Breast epithelium (tissue), 4 donors: ENCODE results near the gene SLC22A31. TPM values are rescaled to one million over a fixed set of nuclear protein-coding genes. Genes with fewer than 3 reads are reported as not detected.
"Not testable (repeated sequence)": the region's sequence is repeated elsewhere in the genome, so short reads cannot be mapped to it uniquely, and the experiment has no call there.

ENCODE experiments used
- DNase-seq, 2 donors: peaks; one replicate each; pipeline ENCODE4 v3.0.0-alpha.2; 2019; ENCODE audit warnings: low spot score in 2 of 2
- H3K27ac ChIP-seq, 2 donors: fragments of 200-600 bp; sonication (generic) in 1 of 2; one replicate each; pipeline ENCODE4 v1.5.1; 2016 to 2019; ENCODE audit warnings: mild to moderate bottlenecking in 1 of 2
- H3K27me3 ChIP-seq, 2 donors: fragments of 200-600 bp; sonication (generic) in 1 of 2; one replicate each; pipeline versions ENCODE4 v1.5.1 to v1.6.0; 2017 to 2019; ENCODE audit warnings: control low read depth in 1 of 2, mild to moderate bottlenecking in 1 of 2
- H3K36me3 ChIP-seq: fragments of 200-600 bp; one replicate; pipeline ENCODE4 v1.5.1; 2019
- H3K4me1 ChIP-seq, 2 donors: fragments of 200-600 bp; sonication (generic); one replicate each; pipeline ENCODE4 v1.5.1; 2016 to 2019; ENCODE audit warnings: control low read depth in 1 of 2
- H3K4me3 ChIP-seq, 3 donors: fragments of 200-600 bp; sonication (generic); 1 replicate in 2 of 3; 2 replicates in 1 of 3; pipeline ENCODE4 v1.5.1; 2016 to 2019; ENCODE audit warnings: mild to moderate bottlenecking in 3 of 3, moderate library complexity in 2 of 3
- H3K9me3 ChIP-seq, 2 donors: fragments of 200-600 bp; sonication (generic) in 1 of 2; one replicate each; pipeline ENCODE4 v1.5.1; 2016 to 2019; ENCODE audit warnings: control low read depth in 1 of 2
- POLR2A ChIP-seq: fragments of 450-650 bp; IDR thresholded peaks from one replicate; pipeline ENCODE4 v1.6.1; 2016; ENCODE audit warnings: antibody characterized with exemption, mild to moderate bottlenecking, moderate library complexity
- POLR2AphosphoS5 ChIP-seq, 3 donors: sonication (generic); formaldehyde crosslinking; IDR thresholded peaks; one replicate each; pipeline ENCODE4 v1.6.1; 2017; ENCODE audit warnings: antibody characterized with exemption in 3 of 3
- intact Hi-C: fragments of 100-400 bp; cut with DNase I; formaldehyde crosslinking; loops from one replicate; pipeline ENCODE4 v1.15.1; 2023; ENCODE audit warnings: low total_unique reads
- total RNA-seq, 3 donors: library from RNA; depleted of rRNA; stranded (reverse); fragments of >200 nt; gene quantifications; one replicate each; pipeline ENCODE4 v1.1.0, GENCODE V29; 2016
- TF ChIP-seq, protein P1 (sequence below), 3 donors: fragments of 450-650 bp; IDR thresholded peaks; one replicate each; pipeline ENCODE4 v1.5.1; 2016 to 2017; ENCODE audit warnings: antibody characterized with exemption in 3 of 3, mild to moderate bottlenecking in 3 of 3, moderate library complexity in 3 of 3

Gene SLC22A31
- total RNA-seq, 3 donors from 2014 or later = not detected

DNA sequence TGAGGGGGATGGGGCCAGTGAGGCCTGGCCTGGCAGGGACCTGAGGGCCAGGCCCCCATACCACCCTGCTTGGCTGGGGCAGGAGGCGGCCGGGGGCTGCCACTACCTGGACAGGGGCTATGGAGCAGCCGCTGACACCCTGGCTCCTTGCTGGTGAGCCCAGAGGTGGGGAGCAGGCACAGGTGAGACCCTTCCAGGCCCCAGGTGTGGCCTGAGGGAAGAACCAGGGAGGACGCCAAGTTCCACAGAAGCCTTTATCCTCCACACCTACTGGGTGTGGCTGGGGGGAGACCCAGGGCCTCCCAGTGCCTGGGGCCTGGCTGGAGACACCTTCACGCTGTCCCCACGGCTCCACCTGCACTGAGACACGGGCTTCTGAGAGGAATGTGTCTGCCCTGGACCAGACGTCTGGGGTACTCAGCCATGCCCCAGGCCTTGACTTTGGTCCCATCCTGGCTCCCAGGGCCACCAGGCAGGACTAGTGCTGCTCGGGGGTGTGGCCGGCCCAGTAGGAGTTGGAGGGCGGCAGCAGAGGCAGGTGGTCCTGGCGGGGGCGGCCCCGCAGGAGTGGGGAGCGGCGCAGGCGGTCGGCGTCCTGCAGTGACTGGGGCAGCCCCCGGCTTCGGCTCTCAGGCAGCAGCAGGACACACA, 4.7 kb downstream of the SLC22A31 start:
- no peaks in the 10 kb centered on the region for H3K36me3 ChIP-seq
- H3K4me3 ChIP-seq = no peak overlapping the region
- intact Hi-C loops = no loop called here
- H3K4me1 ChIP-seq = peaks cover 0 to 4% of the 10 kb centered on the region in 2 donors
- no peaks in the 10 kb centered on the region for H3K9me3 ChIP-seq
- peaks cover 6 to 40% of the 10 kb centered on the region in 2 donors for H3K27me3 ChIP-seq
- no peak overlapping the region for H3K27ac ChIP-seq
- no peak for TF ChIP-seq POLR2AphosphoS5 (IDR thresholded peaks at IDR 0.05)
- DNase-seq = no peak

DNA sequence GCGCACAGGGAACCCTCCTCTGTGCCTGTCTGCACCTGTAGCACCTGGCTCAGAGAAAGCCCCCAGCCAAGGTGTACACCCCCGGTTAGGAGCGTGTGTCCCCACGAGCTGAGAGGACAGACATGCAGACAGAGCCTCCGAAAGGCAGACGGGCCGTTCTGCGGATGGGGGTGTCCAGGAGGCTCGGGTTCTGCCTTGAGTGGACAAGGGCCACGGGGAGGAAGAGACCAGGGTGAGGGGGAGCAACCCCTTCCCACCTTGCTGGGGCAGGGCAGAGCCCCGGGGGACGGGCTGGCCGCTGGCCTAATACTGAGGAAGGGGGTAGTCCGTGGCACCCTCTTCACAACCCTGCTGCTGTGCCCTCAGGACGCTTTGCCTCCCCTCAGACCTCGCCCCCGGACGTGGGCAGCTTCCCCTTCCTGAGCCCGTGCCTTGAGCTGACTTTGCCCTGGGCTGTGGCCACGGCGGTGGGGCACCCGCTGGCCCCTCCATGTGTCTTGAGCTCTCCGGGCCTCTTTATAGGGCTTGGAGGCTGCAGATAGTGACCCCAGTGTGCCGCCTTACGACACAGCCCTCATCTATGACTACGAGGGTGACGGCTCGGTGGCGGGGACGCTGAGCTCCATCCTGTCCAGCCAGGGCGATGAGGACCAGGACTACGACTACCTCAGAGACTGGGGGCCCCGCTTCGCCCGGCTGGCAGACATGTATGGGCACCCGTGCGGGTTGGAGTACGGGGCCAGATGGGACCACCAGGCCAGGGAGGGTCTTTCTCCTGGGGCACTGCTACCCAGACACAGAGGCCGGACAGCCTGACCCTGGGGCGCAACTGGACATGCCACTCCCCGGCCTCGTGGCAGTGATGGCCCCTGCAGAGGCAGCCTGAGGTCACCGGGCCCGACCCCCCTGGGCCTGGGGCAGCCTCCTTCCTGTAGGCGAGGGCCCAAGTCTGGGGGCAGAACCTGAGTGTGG, 5.7 kb downstream of the SLC22A31 start:
- Histone ChIP-seq H3K27me3 (peaks cover 2 to 30% of the 10 kb centered on the region in 2 donors), H3K36me3 (no peaks in the 10 kb centered on the region), H3K9me3 (no peaks in the 10 kb centered on the region), H3K4me1 (peaks cover 0 to 4% of the 10 kb centered on the region in 2 donors), H3K4me3 (no peak overlapping the region), H3K27ac (no peak overlapping the region)
- no peak for DNase-seq
- TF ChIP-seq POLR2AphosphoS5 (IDR thresholded peaks at IDR 0.05) = no peak
- no peak for TF ChIP-seq POLR2A
- TF ChIP-seq, protein P1, sequence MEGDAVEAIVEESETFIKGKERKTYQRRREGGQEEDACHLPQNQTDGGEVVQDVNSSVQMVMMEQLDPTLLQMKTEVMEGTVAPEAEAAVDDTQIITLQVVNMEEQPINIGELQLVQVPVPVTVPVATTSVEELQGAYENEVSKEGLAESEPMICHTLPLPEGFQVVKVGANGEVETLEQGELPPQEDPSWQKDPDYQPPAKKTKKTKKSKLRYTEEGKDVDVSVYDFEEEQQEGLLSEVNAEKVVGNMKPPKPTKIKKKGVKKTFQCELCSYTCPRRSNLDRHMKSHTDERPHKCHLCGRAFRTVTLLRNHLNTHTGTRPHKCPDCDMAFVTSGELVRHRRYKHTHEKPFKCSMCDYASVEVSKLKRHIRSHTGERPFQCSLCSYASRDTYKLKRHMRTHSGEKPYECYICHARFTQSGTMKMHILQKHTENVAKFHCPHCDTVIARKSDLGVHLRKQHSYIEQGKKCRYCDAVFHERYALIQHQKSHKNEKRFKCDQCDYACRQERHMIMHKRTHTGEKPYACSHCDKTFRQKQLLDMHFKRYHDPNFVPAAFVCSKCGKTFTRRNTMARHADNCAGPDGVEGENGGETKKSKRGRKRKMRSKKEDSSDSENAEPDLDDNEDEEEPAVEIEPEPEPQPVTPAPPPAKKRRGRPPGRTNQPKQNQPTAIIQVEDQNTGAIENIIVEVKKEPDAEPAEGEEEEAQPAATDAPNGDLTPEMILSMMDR (IDR thresholded peaks at IDR 0.05) = no peak
- intact Hi-C loops = no loop called here

DNA sequence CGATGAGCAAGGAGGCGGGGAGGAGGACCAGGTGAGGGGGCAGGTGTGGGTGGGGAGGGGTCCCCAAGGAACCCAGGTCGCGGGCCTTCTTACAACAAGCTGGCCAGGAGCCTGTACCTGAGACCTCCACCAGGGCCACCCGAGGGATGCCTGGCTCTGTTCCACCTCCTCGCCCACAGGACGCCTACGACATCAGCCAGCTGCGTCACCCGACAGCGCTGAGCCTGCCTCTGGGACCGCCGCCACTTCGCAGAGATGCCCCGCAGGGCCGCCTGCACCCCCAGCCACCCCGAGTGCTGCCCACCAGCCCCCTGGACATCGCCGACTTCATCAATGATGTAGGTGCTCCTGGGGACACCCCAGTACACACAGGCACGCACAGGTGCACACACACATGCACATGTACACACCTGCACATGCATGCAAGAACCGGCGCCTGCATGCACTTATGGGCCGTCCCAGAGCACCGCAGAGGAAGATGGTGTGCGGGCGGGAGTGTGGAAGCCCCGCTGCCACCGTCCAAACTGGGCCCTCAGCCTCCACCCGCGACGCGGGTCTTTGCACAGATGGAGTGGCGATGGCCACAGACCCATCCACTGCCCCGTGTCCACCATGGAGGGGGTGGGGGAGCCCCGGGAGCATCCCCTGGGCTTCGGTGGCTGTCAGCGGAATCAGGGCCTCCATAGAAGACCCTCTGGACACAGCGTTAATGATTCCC, 6.6 kb downstream of the SLC22A31 start:
- Histone ChIP-seq H3K27ac (no peak overlapping the region), H3K4me1 (peaks cover 0 to 4% of the 10 kb centered on the region in 2 donors), H3K27me3 (peaks cover 2 to 21% of the 10 kb centered on the region in 2 donors), H3K36me3 (no peaks in the 10 kb centered on the region), H3K9me3 (no peaks in the 10 kb centered on the region), H3K4me3 (peak overlapping the region in 2 of 3 donors; percentile 13 to 42)
- DNase-seq = no peak
- intact Hi-C loops = no loop called here
- no peak for TF ChIP-seq POLR2AphosphoS5 (IDR thresholded peaks at IDR 0.05)

DNA sequence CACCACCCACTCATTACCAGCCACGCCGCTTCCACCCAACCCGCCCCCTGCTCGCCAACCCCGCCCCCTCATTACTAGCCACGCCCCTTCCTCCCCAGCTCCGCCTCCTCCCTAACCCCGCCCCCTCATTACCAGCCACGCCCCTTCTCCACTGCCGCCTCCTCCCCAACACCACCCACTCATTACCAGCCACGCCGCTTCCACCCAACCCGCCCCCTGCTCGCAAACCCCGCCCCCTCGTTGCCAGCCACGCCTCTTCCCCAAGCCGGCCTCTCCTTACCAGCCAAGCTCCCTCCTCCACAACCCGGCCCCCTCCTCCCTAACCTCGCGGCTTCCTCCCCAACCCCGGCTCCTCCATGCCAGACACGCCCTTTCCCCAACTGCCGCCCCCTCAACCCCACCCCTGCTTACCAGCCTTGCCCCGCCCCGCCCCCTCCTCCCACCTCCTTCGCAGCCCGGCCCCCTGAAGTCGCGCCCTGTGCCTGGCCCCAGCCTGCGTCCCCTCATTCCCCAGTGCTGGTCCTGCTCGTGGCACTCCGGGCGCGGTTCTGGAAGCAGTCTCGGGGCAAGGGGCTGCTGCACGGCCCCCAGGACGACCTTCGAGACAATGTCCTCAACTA, 7.3 kb downstream of the SLC22A31 start:
- H3K27me3 ChIP-seq = peaks cover 2 to 15% of the 10 kb centered on the region in 2 donors
- H3K4me3 ChIP-seq = peak overlapping the region in 2 of 3 donors; percentile 13 to 42
- no peak for DNase-seq
- H3K9me3 ChIP-seq = no peaks in the 10 kb centered on the region
- no peak for TF ChIP-seq POLR2AphosphoS5 (IDR thresholded peaks at IDR 0.05)
- TF ChIP-seq, protein P1 (IDR thresholded peaks at IDR 0.05) = no peak
- TF ChIP-seq POLR2A = no peak
- intact Hi-C loops = no loop called here
- no peak overlapping the region for H3K27ac ChIP-seq
- H3K4me1 ChIP-seq = peaks cover 0 to 4% of the 10 kb centered on the region in 2 donors
- H3K36me3 ChIP-seq = no peaks in the 10 kb centered on the region

DNA sequence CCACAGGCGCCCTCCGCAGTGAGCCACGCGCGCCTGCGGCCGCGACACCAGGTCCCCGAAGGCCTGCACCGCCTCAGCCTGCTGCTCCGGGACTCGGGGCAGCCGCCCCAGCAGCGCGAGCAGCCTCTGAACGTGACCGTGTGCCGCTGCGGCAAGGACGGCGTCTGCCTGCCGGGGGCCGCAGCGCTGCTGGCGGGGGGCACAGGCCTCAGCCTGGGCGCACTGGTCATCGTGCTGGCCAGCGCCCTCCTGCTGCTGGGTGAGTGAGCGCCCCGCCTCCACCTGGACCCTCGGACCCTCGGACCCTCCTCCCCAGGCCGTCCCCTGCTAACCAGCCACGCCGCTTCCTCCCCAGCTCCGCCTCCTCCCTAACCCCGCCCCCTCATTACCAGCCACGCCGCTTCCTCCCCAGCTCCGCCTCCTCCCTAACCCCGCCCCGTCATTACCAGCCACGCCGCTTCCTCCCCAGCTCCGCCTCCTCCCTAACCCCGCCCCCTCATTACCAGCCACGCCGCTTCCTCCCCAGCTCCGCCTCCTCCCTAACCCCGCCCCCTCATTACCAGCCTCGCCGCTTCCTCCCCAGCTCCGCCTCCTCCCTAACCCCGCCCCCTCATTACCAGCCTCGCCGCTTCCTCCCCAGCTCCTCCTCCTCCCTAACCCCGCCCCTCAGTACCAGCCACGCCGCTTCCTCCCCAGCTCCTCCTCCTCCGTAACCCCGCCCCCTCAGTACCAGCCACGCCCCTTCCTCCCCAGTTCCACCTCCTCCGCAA, 8.0 kb downstream of the SLC22A31 start:
- H3K27ac ChIP-seq, H3K9me3 ChIP-seq, intact Hi-C loops, DNase-seq, H3K36me3 ChIP-seq, H3K4me1 ChIP-seq, H3K27me3 ChIP-seq: not testable (repeated sequence)
- peak overlapping the region; percentile 30 to 69 (median 48) for H3K4me3 ChIP-seq

DNA sequence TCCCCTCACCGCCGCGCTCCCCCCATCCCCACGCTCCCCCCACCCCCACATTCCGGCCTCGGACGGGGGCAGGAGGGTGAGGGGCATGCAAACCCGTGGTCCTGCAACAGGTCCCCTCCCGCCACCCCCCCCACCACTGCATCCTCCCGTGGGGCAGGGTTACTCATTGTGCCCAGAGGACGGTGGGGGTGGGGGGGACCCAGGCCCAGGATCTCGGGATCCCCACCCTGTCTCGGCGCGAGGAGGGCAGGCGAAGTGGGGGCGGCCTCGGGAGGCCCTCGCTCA, 8.5 kb downstream of the SLC22A31 start:
- Histone ChIP-seq H3K27me3 (peaks cover 2 to 10% of the 10 kb centered on the region in 2 donors), H3K36me3 (no peaks in the 10 kb centered on the region), H3K9me3 (no peaks in the 10 kb centered on the region), H3K27ac (no peak overlapping the region), H3K4me3 (peak overlapping the region; percentile 30 to 69 (median 48)), H3K4me1 (peaks cover 0 to 4% of the 10 kb centered on the region in 2 donors)
- no peak for DNase-seq
- intact Hi-C loops = no loop called here
- TF ChIP-seq POLR2AphosphoS5 (IDR thresholded peaks at IDR 0.05) (no peak), POLR2A (no peak)
- TF ChIP-seq, protein P1 (IDR thresholded peaks at IDR 0.05) = no peak
